Measurements from ENCODE around the gene APBA1. TPM values are rescaled to one million over a fixed set of nuclear protein-coding genes. Genes with fewer than 3 reads are reported as not detected.

The APBA1 gene
- total RNA-seq, 2 experiments from 2014 or later, result 0.47 to 1.4 TPM

DNA sequence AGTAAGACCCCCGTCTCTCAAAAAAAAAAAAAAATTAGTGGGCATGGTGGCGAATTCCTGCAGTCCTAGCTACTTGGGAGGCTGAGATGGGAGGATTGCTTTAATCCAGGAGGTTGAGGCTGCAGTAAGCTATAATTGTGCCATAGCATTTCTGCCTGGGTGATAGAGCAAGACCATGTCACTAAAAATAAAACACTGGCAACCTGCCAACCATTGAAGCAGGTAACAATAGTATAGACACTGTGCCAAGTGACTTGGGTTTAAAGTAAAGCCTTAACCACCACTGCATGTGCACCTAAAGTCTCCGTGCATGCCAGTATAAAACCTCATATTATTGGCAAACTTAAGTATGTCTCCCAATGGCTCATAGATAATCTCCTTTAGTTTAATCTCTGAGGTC lies 3.4 kb upstream of the APBA1 start:
- no peaks in the 10 kb centered on the region for H3K36me3 Mint-ChIP-seq (ENCODE audit: low read depth)
- peaks cover 0 to 2% of the 10 kb centered on the region in 2 experiments for H3K27me3 ChIP-seq (ENCODE audit: control insufficient read depth in 1 of 2, insufficient read depth in 2 of 2, low read length in 2 of 2)
- H3K9me3 ChIP-seq (ENCODE audit: control insufficient read depth in 1 of 2, insufficient read depth in 1 of 2, low read length in 2 of 2), result no peaks in the 10 kb centered on the region
- H3K4me3 ChIP-seq (ENCODE audit: low read length), result no peak overlapping the region
- DNase-seq, result no peak
- H3K9me3 Mint-ChIP-seq, result no peaks in the 10 kb centered on the region
- no peaks in the 10 kb centered on the region for H3K36me3 ChIP-seq (ENCODE audit: insufficient read depth, low read length)
- H3K27ac Mint-ChIP-seq, result no peak overlapping the region
- intact Hi-C loops (cut with DNase I, micrococcal nuclease), result loop anchor here in 1 of 2 experiments (10.0 kb wide), 2 partner anchors 169 to 579 kb away; partner anchors contain the start of gene SMC5
- H3K27me3 Mint-ChIP-seq, result peaks cover 41% of the 10 kb centered on the region
- no peak for ATAC-seq (ENCODE audit: poor library complexity)
- POLR2A ChIA-PET, result no interaction called here
- H3K4me1 ChIP-seq (ENCODE audit: insufficient read depth, low read length), result peaks cover 17% of the 10 kb centered on the region
- peaks cover 20% of the 10 kb centered on the region for H3K4me1 Mint-ChIP-seq (ENCODE audit: low read depth)
- CTCF ChIA-PET, result no interaction called here
- TF ChIP-seq, protein P1, sequence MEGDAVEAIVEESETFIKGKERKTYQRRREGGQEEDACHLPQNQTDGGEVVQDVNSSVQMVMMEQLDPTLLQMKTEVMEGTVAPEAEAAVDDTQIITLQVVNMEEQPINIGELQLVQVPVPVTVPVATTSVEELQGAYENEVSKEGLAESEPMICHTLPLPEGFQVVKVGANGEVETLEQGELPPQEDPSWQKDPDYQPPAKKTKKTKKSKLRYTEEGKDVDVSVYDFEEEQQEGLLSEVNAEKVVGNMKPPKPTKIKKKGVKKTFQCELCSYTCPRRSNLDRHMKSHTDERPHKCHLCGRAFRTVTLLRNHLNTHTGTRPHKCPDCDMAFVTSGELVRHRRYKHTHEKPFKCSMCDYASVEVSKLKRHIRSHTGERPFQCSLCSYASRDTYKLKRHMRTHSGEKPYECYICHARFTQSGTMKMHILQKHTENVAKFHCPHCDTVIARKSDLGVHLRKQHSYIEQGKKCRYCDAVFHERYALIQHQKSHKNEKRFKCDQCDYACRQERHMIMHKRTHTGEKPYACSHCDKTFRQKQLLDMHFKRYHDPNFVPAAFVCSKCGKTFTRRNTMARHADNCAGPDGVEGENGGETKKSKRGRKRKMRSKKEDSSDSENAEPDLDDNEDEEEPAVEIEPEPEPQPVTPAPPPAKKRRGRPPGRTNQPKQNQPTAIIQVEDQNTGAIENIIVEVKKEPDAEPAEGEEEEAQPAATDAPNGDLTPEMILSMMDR (IDR thresholded peaks at IDR 0.05), result no peak
- no peak overlapping the region for H3K4me3 Mint-ChIP-seq
- H3K27ac ChIP-seq (ENCODE audit: low read depth in 1 of 2, low read length in 2 of 2), result no peak overlapping the region

DNA sequence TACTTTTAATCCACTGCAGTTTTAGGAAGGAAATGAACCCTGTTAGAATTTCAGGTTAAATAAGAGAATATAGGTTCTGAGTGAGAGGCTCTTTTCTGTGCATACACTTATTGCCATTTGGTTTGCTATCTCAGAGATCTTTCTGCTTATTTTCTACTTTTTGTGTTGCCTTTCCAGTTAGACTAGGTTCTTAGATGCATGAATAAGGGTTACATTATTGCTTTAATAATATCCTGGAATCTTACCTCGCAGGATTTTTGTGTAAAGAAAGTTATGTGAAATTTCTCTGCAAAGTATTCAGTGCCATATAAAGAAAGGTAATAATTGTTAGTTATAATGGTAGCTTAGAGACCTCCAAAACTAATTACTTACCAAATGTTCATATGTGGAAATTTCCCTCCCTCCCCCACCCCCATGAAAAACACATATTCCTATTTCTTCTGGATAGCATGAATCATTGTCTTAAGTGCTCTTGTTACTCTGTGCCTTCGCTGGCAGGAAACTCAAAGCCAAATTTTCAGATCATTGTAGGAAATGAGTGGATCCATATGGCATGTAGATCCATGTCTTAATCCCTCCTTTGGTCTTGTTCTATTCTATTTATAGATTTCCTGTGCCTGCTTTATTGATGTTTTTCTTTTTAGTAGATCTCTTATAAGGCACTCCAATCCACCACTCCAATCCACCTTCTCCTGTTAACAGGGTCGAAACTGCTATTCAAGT lies 2.7 kb upstream of the APBA1 start:
- Histone ChIP-seq H3K27me3 (ENCODE audit: control insufficient read depth in 1 of 2, insufficient read depth in 2 of 2, low read length in 2 of 2) (peaks cover 0 to 2% of the 10 kb centered on the region in 2 experiments), H3K4me1 (ENCODE audit: insufficient read depth, low read length) (peaks cover 17% of the 10 kb centered on the region), H3K9me3 (ENCODE audit: control insufficient read depth in 1 of 2, insufficient read depth in 1 of 2, low read length in 2 of 2) (no peaks in the 10 kb centered on the region), H3K4me3 (ENCODE audit: low read length) (no peak overlapping the region), H3K36me3 (ENCODE audit: insufficient read depth, low read length) (no peaks in the 10 kb centered on the region), H3K27ac (ENCODE audit: low read depth in 1 of 2, low read length in 2 of 2) (no peak overlapping the region)
- Mint-ChIP-seq H3K9me3 (no peaks in the 10 kb centered on the region), H3K4me3 (peak overlapping the region; percentile 69), H3K27me3 (peaks cover 45% of the 10 kb centered on the region), H3K27ac (no peak overlapping the region), H3K36me3 (ENCODE audit: low read depth) (no peaks in the 10 kb centered on the region), H3K4me1 (ENCODE audit: low read depth) (peaks cover 20% of the 10 kb centered on the region)
- ChIA-PET CTCF (no interaction called here), POLR2A (no interaction called here)
- ATAC-seq (ENCODE audit: poor library complexity) (no peak), DNase-seq (no peak)
- TF ChIP-seq, protein P1 (IDR thresholded peaks at IDR 0.05), result no peak
- intact Hi-C loops (cut with DNase I, micrococcal nuclease), result loop anchor here (5.0 to 10.0 kb wide), 5 partner anchors 82 to 580 kb away; partner anchors contain the start of gene SMC5 (in 1 of the 2)

DNA sequence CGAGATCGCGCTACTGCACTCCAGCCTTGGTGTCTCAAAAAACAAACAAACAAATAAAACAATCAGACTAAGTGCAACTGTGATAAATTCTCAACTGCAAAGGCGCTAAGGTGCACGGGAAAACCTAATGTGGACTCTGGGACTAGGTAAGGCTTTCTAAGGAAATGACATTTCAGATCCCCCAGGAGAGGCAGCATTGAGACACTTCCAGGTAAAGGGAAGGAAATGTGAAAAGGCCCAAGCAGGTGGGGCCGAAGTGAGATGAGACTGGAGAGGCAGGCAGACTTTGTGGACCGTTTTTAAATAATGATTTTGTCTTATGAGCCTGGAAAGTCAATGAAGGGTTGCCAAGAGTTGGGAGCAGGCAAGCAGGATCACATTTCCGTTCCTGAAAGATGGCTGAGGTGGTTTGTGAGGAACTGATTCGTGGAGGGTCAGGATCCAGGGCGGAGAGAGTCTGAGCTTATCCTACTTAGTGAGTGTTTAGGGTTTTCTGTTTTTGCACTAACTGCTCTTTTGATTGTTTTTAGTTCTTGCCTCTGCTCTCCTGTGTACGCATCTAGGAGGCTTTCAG lies 2.0 kb upstream of the APBA1 start:
- POLR2A ChIA-PET, result no interaction called here
- Mint-ChIP-seq H3K27me3 (peaks cover 41% of the 10 kb centered on the region), H3K4me1 (ENCODE audit: low read depth) (peaks cover 20% of the 10 kb centered on the region), H3K36me3 (ENCODE audit: low read depth) (no peaks in the 10 kb centered on the region), H3K4me3 (peak overlapping the region; percentile 89), H3K27ac (no peak overlapping the region), H3K9me3 (no peaks in the 10 kb centered on the region)
- H3K9me3 ChIP-seq (ENCODE audit: control insufficient read depth in 1 of 2, insufficient read depth in 1 of 2, low read length in 2 of 2), result no peaks in the 10 kb centered on the region
- CTCF ChIA-PET, result interaction anchor here (1.7 kb wide), 1 partner anchor 12 kb away, joined by 4 read pairs; no protein-coding TSS in a partner anchor
- no peak for DNase-seq
- H3K4me3 ChIP-seq (ENCODE audit: low read length), result no peak overlapping the region
- no peak overlapping the region for H3K27ac ChIP-seq (ENCODE audit: low read depth in 1 of 2, low read length in 2 of 2)
- peaks cover 17% of the 10 kb centered on the region for H3K4me1 ChIP-seq (ENCODE audit: insufficient read depth, low read length)
- peaks cover 0 to 2% of the 10 kb centered on the region in 2 experiments for H3K27me3 ChIP-seq (ENCODE audit: control insufficient read depth in 1 of 2, insufficient read depth in 2 of 2, low read length in 2 of 2)
- no peak for ATAC-seq (ENCODE audit: poor library complexity)
- intact Hi-C loops (cut with DNase I, micrococcal nuclease), result loop anchor here (5.0 to 10.0 kb wide), 5 partner anchors 83 to 581 kb away; partner anchors contain the start of gene SMC5 (in 1 of the 2)
- TF ChIP-seq, protein P1 (IDR thresholded peaks at IDR 0.05), result no peak
- H3K36me3 ChIP-seq (ENCODE audit: insufficient read depth, low read length), result no peaks in the 10 kb centered on the region

Measured in CD4-positive, alpha-beta T cell (primary cell).